ENCODE results near the gene AGAP5.
A peak's percentile ranks its signal among the peaks of the same experiment; 100 is the strongest.

Gene AGAP5

DNA sequence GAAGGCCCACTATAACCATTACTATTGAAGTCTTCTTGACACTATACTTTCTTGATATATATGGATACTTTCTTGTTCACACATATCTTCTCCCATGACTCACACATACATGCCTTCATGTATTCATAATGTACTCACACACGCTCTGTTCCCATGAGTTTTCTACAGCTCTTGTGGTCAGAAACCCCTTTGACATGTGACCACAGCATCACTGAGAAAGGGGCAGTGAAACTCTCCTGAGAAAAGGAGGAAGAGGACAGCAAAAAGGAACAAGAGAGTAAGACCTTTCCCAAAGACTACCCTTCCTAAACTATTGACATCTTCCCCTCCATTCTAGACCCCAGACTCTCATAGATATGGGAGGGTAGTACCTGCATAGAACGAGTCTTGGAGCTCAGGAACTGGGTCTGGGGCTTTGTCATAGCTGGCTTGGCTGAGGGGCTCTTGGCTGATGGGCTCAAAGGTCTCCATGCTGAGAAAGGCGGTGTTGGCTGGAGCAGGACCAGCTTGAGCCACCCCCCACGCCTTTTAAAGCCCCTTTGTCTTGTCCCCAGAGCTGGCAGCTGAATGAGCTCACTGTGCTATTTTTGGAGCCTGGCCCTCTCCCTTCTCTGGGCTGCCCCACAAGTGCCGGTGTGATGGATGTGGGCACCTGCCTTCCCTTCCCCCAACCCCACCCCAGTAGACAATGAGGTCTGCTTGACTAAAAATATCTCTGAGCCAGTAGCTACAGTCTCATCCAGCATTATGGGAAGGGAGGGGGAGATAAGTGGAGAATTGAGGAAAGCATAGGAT, 47.2 kb downstream of the AGAP5 start:
- FAIRE-seq, result no peak

DNA sequence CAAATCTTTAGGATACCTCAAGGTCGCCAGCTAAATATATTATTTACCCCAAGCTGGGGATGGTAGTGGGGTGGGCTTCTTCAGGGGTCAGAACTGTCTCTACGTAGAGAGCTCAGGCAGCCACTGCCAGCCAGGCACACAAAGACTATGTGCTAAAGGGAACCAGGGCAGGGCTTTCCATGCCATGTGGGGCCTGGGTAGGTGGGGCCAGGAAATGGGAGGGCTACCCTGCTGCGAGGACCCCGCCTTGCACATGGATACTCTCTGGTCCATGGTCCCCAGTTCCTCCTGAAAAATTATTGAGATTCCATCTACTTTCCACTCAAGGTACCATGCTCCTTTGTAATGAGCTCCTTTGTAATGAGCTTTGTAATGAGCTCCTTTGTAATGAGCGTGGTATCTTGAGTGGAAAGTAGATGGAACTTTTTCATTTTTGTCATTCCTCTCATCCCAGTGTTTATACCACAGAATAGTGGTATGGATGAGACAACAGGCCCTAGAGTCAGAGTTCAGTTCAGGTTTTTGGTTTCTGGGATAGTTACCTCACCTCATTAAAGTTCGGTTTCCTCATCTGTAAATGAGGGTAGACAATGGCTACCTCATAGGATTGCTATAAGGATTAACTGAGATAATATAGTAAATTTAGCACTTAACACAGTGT, 47.9 kb downstream of the AGAP5 start:
- FAIRE-seq, result no peak

DNA sequence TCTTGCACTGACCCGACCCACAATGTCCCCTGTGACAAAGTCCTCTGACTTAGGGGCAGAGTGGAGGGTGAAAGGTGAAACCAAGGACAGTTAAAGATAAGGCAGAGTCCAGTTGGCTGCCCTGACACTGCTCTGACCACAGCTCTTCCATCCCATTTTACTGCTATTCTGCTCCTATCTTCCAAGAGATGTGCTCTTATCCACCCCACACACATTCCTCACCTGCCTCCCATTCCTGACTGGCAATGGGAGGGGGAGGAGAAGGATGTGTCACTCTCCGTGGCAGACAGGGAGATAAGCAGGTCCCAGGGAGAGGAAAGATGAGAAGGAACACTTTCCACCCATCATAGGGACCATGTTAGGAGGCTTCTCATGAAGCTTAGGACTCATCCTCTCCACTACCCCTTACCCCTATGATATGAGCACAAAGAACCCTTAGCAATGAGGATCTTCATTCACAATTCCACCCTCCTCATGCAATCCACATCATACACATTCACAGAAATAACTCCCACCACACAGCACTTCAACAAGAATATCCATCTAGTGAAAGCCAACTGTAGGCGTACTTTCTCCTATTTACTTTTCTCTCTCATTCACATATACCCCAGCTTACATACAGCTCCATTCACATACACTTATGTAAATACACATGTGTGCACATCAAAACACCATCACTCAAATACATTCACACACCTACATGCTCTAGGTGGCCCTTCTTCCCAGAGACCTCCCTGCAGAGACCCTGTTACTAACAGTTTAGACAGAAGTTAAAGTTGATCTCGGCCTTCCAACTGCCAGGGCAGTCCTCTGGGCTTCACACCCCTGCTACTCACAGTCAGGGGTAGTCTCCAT, 48.7 kb downstream of the AGAP5 start:
- FAIRE-seq, result no peak

DNA sequence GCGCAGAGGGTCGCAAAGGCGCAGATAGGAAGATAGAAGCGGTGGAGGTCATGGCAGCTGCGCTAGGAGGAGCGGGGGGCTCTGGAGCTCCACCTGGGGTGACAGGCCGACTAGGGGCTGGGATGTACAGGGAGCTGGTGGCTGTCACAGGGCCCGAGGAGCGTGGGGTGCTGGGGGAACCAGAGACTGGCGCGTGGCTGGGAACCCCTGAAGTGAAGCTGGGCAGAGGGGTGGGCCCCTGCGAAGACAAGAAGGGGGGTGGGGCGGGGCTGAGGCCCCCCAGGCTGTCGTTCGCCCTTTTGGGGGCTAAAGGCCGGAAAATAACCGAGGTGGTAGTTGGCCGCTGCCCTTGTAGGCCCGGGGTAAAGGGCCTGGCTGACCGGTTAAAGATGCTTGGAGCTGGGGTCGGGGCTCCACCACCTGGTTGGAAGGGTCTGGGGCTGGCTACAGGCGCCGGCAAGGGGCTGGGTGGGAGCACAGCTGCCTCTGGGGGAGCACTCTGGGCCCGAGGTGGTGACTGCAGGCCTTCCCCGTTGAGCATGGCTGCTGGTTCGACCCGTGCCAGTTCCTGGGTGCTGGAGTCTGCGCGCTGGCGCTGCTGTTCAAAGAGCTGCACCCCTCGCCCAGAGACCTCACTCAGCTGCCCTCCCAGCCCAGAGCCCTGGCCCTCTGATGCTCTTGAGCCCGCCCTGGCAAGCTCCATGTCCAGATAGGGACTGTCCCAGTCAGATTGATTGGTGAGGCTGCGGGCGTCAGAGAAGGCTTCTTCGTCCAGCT, 49.8 kb downstream of the AGAP5 start:
- FAIRE-seq, result no peak

DNA sequence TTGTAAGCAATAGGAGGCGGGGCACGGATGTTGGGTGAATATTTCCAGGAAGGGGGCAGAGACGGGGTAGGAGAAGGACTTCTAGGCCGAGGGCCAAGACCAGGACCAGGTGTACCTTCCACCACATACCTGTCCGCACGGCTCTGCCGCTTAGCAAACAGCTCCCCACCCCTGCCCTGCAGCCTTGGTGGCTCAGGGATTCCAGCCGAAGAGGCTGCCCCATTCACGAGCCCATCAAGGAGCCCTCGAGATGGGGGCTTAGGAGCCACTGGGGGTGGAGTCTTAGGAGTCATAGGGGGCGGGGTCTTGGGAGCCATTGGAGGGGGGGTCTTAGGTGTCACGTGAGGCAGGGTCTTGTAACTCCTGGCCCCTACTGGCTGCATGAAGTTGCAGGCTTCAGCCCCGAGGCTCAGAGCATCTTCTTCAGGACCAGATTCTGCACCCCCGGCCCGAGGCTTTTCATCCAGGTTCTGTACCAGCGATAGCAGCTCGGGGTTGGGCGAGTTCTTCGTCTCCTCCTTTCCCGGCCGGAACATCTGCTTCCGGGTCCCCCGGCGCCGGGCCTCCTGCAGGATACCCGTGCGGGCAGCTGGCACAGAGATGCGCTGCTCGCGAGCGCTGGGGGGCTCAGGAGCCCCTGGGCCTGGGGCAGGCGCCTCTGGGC, 50.6 kb downstream of the AGAP5 start:
- no peak for FAIRE-seq

DNA sequence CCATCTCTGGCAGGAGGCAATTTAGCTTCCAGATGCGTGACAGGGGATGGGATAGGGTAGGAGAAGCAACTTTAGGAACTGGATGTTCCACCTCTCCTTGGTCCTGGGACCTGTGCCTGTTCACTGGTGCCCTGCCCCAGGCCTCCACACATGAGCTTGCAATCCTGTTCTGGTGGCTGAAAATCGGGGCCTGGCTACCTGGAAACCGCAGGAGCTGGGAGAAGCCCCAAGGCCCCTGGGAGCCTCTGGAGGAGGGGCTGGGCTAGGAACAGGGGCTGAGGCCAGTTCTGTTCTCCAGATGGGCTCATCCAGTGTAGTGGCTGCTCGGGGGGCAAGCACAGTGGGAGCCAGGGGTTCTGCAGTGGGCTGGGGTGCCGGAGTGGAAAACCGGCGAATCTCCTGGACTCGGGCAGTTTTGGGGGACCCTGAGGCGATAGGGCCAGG, 51.3 kb downstream of the AGAP5 start:
- FAIRE-seq, result no peak

DNA sequence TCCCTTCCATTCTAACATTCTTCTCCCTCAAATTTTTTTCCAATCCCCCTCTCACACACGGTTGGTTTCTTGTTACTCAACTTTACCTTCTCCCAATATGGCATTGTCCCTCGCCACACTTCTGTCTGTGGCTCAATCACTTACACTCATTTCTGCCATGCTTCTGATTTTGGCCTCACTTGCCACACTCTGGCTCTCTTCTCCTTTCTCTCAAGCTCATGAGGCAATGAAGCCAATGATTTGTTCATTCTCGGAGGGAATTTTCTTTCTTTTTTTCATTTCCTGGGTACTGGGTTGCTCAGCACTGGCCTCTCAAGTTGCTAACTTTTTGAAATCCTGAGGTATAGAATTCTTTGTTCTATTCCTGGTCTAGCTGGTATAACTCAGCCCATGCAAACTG, 52.7 kb downstream of the AGAP5 start:
- FAIRE-seq, result no peak

DNA sequence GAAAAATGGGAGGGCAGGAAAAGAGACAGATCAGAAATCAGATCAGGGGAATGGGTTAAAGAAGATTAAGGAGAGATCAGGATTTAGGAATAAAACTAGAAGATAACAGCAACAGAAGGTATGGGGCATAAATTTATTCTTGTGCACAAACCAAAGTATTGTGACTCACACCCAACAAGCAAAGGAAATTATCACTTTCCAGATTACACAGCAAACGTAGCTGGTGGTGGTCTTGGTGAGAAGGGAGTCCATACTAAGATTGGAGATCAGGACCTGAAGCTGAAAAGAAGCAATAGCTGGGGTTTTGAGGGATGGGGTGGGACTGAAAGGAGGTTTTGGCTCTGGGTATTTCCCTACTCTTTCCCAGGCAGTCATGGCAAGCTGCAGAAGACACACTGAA, 53.1 kb downstream of the AGAP5 start:
- FAIRE-seq, result no peak

DNA sequence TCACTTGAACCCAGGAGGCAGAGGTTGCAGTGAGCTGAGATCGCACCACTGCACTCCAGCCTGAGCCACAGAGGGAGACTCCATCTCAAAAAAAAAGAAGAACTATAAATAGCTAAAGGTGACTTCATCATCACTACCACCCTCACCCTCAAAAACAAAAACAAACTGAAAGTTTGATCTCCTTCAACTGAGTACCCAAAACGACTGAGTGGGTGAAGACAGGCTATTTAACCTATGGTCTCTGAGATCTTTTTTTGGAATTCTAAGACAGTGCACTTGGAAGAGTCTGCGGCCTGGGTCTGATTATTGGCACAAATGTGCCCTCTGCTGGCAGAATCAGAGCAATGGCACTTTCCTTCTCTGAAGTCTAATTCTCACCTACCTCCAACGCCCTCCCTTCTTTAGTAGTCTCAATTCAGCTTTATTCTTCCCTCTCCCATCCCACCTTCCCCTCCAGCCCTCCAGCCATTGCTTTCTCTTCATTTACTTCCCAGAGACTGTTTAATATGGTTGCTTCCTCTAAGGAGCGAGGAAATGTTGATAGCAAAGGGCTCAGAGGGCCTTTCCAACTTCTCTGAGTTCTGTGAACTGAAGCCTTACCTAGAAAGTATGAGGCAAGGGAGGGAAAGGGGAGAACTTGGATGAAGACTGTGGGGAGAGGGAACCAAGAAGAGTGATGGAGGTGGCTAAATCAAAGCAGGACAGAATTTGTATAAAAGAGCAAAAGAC, 53.7 kb downstream of the AGAP5 start:
- peak; percentile 85 for FAIRE-seq

DNA sequence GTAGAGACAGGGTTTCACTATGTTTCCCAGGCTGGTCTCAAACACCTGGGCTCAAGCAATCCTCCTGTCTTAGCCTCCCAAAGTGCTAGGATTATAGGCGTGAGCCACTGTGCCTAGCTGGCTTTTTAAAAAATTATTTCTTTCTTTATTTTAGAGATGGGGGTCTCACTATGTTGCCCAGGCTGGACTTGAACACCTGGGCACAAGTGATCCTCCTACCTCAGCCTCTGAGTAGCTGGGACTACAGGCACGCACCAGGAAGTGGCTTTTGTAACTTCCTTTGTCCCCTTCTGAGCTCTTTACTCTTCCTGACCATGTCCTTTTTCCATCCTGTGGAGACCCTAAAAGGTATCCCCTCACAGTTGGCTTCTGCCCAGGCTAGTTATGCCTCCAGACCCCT, 54.5 kb downstream of the AGAP5 start:
- no peak for FAIRE-seq

DNA sequence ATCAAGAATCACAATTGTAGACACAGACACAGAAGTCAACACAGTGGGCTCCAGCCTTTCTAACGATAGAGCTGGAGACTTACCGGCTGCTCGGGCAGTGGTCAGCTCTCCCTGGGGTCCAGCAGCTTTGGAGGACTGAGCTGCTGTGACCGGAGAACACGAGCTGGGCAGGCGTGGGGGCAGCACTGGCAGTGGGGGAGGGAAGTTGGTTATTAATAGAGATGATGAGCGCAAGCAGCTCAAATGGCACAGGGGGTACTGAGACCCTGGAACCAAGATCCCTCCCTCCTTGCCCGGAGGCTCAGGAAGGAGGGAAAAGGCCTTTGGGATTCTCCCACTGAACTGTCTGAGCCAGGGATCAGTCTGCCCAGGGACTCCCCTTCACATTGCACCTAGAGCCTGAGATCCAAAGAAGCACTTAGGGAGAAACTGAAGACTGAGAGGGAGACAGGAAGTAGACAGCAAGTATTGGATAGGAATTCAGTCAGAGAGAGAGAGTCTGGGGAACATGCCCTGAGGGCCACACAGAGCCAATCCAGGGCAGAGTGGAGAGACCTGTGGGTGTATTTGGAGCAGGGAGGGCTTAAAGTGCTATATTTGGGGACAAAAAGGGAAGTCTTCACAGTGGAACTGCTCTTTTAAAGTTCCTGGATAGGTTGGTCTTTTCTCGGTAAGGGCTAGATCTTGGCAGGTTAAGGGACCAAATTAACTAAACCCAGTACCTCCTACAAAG, 56.4 kb downstream of the AGAP5 start, which contains the start of gene MYOZ1:
Gene MYOZ1, minus strand, starts transcription at position 147 of the 733 bp plus-strand sequence. CDS start 1,457 bp downstream, outside the sequence.
- FAIRE-seq, result no peak

DNA sequence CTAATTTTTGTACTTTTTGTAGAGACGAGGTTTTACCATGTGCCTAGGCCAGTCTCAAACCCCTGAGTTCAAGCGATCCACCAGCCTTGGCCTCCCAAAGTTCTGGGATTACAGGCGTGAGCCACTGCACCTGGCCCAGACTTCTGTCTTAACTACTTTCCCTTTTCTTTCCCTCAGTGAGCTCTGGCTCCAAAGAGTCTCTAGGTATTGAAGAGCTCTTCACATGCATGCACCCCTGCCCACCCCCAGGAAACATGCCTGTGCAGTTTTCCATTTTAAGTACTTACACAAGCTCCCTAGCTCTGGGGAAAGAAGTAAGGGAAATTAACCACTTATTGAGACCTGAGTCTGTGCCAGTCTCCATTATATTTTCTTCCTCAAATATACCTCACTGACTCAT, 58.6 kb downstream of the AGAP5 start:
- no peak for FAIRE-seq

DNA sequence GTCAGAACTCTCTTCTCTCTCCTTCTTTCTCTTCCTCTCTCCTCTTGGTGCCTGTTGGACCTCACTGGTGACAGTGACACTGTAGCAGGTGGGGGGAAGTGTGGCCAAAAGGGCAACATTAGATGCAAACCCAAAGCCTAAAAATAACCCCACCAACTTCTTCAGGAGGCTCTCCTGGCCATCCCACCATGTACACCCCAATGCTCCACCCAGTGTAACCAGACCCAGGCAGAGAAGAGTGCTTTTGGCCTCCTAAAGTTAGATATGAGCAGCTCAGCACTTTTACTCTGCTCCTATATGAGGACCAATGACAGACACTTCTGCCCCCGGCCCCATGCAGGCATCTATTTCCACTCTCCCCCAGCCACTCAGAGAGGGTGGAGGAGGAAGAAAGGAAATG, 62.1 kb downstream of the AGAP5 start:
- FAIRE-seq, result no peak

DNA sequence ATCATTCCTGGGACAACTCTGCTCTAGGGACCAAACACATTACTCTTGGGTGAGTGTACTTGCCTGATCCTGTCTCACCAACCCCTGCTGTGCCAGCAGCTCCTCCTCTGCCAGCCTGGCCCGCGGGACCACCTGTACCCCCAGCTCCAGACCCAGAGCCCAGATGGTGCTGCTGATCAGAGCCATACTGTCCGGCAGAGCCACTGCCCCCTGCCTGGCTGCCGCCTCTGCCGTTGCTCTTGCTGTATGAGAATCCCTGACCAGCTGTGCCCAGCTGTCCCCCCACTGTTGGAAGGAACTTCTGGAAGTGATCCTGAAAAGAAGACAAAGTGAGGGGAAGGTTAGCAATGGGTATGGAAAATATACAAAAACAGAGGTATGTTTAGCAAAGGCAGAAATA, 63.5 kb downstream of the AGAP5 start:
- no peak for FAIRE-seq

DNA sequence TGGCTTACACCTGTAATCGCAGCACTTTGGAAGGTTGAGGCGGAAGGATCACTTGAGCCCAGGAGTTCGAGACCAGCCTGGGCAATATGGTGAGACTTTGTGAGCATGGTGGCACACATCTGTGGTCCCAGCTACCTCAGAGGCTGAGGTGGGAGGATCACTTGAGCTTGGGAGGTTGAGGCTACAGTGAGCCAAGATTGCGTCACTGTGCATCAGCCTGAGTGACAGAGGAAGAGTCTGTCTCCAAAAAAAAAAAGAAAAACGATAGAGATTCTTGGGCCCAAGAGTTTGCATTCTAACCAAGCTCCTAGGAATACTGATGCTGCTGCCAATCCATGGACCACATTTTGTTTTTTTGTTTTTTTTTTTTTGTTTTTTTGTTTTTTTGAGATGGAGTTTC, 68.7 kb downstream of the AGAP5 start:
- FAIRE-seq, result no peak

DNA sequence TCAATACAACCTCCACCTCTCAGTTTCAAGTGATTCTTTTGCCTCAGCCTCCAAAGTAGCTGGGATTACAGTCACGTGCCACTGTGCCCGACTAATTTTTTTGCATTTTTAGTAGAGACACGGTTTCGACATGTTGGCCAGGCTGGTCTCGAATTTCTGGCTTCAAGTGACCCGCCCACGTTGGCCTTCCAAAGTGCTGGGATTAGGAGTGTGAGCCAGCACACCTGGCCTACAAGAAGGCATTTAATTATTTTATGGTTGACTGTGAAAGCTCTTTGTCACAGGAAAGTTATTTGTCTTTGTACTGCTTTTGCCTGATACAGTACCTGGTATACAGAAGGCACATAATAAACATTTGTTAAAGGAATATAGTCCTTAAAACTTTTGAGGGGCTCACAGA, 69.5 kb downstream of the AGAP5 start:
- FAIRE-seq, result no peak

DNA sequence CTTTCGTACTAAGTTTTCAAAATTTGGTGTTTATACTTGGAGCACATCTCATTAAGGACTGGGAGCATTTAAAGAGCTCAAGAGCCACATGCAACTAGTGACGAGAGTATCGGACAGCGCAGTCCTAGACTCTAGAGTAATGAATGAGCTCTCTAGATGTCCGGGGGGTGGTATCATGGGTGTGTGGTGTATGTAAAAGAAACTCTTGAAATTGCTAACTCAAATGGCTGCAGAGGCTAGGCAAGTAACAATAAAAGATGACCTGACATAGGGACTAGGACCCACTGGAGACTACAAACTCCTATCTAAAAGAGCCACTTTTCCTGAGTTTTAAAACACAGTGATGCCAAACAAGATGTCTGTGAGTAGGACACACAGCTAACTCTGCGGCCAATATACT, 70.6 kb downstream of the AGAP5 start:
- no peak for FAIRE-seq

DNA sequence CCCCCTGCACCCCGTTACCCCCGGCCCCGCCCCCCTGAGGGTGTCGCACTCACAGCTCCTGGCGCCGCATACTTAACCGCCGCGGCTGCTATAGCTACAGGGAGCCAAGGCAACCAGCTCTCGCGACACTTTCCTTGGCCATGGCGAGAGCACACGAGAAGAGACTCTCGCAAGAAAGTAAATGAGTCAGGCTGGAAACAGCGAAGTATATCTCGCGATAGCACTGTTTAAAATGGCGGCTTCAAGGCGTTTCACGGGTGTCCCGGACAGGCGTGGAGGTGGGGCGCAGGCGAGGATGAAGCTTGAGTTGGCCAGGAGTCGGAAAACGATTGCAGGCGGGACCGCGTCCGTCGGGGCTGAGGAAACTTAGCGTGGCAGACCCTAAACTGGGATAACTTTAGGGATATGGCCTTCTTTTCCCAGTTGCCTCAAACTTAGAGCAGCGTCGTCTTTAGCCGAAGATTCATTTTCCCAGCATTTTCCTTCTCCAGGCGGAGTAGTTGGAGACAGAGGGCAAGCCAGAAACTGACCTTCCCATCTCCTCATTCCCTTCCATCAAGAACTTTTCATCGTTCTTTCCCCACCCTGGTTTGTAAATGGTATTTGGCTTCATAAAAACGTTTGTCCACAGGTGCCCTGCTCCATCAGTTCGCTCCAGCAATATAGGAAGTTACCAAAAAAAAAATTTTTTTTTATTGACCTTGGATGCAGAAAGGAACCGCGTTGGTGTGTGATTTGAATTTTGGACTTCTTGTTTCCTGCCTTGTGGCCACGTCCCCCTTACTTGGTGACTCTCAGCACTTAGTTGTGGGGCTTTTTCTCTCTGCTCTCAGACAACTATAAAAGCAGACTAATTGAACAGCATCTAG, 71.8 kb downstream of the AGAP5 start:
- peak; percentile 85 for FAIRE-seq

DNA sequence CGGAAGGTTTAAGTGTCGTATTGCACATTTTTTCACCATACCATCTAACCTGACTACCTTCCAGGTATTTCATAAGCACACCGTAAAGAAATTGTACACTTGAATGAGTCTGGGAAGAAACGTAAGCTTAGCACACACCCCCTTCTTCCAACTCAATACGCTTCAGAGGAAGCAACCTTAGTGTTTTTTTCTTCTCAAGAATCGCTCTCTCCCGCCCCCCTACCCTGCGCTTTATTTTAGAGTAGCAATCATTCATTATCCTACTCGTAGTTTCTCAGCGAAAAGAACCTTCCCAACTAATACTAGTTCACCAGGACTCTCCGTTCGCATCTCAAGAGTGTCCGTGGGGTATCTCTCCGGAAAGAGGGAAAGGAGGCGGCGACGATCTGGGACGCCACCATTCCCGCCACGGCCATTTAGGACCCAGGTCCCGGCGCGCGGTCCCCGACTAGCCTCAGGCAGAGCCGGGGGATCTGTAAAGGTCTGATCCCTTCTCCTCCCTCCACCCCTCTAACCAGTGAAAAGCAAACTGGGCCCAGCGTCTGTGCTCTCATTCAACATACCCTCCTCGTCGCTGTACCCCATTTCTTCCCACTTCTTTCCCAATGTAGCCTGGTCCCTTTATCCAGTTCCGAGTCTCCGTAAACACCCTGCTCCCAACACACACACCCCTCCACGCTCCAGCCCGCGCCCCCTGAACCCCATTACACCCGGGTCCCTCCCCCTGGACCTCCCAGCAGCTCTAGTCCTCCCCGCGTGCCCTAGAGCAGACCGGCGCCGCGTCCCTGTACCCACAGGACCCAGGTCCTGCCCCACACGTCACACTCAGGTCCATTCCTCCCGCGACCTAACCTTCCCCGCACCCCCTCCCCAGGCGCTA, 72.7 kb downstream of the AGAP5 start:
- FAIRE-seq, result no peak

Data from A204.1 (cell line).